GM12892 (cell line): Measurements from ENCODE around the gene ZC3H12A.
"Not testable (repeated sequence)": the region's sequence is repeated elsewhere in the genome, so short reads cannot be mapped to it uniquely, and the experiment has no call there.

ENCODE experiments used
- DNase-seq: peaks from one replicate; pipeline ENCODE4 v3.0.0; 2011; ENCODE audit not compliant: insufficient read length
- FAIRE-seq: peaks from 2 replicates; lab custom pipeline; 2011; peaks lifted over from hg19 to GRCh38; lab: Jason Lieb, UNC
- POLR2A ChIP-seq: IDR thresholded peaks from 2 replicates; pipeline ENCODE4 v1.6.1; 2011; ENCODE audit warnings: low read depth, low read length, control low read depth
- POLR2AphosphoS5 ChIP-seq: IDR thresholded peaks from 2 replicates; pipeline ENCODE4 v1.6.1; 2011; ENCODE audit warnings: low read depth, low read length, control low read depth
- TAF1 ChIP-seq: IDR thresholded peaks from 2 replicates; pipeline ENCODE4 v1.6.1; 2011; ENCODE audit warnings: low read depth, mild to moderate bottlenecking, control low read depth, low read length, borderline replicate concordance

Gene ZC3H12A

GRCh38 chr1:37498872-37499617, 24.7 kb downstream of the ZC3H12A start:
- TF ChIP-seq POLR2AphosphoS5 (no peak), POLR2A (no peak), TAF1 (no peak)
- DNase-seq (no peak), FAIRE-seq (no peak)

DNA sequence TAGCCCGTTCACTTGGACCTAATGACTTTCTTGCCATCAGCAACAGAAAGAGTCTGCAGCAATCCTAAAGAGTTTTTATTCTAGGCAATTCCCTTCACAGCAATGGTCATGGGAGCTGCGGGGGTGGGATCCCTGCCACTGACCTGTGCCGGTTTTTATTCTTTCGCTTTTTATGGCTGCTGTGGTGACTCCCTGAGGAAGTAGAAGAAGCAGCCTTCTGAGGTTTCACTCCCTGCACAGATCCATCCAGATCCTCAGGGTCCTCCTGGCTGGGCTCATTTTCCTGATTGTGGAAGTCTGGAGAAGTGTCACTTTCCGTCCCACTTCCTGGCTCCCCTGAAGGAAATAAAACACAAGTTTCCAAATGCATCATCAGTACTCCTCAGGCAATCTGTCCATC, 27.3 kb downstream of the ZC3H12A start:
- DNase-seq (no peak), FAIRE-seq (no peak)
- TF ChIP-seq POLR2AphosphoS5 (no peak), POLR2A (no peak), TAF1 (no peak)

GRCh38 chr1:37502104-37502503, 27.7 kb downstream of the ZC3H12A start:
- DNase-seq (no peak), FAIRE-seq (no peak)
- TF ChIP-seq TAF1 = no peak
- TF ChIP-seq POLR2AphosphoS5 = no peak
- TF ChIP-seq POLR2A = no peak

GRCh38 chr1:37502791-37503190, 28.4 kb downstream of the ZC3H12A start:
- FAIRE-seq, DNase-seq: not testable (repeated sequence)

DNA sequence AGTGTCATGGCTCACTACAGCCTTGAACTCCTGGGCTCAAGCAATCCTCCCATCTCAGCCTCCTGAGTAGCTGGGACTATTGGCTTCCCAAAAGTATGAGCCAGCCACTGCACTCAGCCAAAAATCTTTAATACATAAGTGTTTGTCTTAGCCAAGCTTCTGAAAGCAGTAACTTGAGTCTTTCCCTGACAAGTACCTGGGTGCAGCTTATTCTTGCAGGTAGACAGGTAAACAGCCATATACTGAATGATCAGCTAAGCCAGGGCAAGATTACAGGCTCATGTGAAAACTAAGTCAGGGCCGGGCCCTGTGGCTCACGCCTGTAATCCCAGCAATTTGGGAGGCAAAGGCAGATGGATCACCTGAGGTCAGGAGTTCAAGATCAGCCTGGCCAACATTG, 32.4 kb downstream of the ZC3H12A start:
- DNase-seq (no peak), FAIRE-seq (no peak)
- TF ChIP-seq POLR2AphosphoS5 (no peak), POLR2A (no peak), TAF1 (no peak)

DNA sequence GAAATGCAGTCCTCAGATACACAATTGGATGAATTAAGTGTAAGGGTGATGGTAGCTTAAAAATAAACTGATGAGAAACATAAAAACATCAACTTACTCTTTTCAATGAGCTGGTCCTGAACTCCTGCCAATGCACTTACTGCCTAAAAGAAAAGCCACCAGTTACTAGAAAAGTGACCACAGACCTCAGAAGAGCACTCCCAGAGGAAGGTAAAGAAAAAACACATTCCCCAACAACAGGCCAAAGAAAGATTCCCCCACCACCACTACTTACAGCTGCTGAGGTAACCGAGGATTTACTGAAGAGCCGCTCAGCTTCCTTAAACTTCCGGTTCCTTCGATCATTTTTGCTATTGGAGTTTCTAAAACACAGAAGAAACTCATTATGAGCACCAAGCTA, 34.8 kb downstream of the ZC3H12A start:
- no peak for TF ChIP-seq TAF1
- no peak for TF ChIP-seq POLR2A
- no peak for TF ChIP-seq POLR2AphosphoS5
- DNase-seq = no peak
- no peak for FAIRE-seq

- TF ChIP-seq POLR2AphosphoS5 (no peak), TAF1 (no peak), POLR2A (no peak)
- no peak for FAIRE-seq
- peak; percentile 38 for DNase-seq
Measured at GRCh38 chr1:37513795-37514349, 39.5 kb downstream of the ZC3H12A start.

- DNase-seq = peak; percentile 87
- FAIRE-seq = peak; percentile 69
- TF ChIP-seq TAF1 (0 out of 2 replicates have a peak, but pooled peaks have one; percentile 42), POLR2A (peak; percentile 73), POLR2AphosphoS5 (peak; percentile 60)
Measured at GRCh38 chr1:37514350-37515184, 40.2 kb downstream of the ZC3H12A start, which contains the start of gene MEAF6. Gene MEAF6 (minus strand): TSS chr1:37514766. CDS start chr1:37514746, 20 bp downstream.

DNA sequence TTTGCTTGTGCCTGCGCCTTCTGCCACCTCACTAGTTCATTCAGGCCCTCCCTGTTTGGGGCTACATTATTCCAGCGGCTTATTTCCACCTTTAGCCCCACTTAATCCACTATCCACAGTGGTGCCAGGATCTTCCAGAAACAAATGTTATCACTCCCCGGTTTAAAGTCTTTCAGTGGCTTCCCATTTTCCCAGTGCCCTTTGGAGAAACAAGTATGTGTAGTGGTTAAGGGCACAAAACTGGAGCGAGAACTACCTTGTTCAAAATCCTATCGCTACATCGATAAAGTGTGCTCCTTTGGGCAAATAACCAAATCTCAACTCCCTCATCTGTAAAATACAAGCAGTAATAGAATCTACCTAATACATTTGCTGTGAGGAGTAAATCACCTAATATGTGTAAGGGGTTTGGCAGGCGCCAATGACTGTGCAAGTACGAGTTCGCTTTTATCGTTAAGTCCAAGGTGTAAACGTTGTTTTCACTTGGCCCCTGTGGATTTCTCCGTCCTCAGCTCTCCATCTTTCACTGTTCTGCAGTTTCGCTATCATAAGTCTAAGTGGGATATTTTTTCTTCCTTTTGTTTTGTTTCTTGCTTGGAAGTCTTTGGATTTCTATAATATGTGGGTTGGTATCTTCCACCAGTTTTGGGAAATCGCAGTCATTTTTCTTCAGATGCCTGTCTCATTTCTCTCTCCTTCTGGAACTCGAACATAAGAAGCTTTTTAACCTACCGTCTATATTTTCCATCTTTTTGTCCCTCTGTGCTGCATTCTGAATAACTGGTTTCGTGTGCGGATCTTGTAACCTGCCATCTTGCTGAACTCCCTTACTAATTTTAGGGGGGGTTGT, 41.0 kb downstream of the ZC3H12A start:
- TF ChIP-seq POLR2A = no peak
- TF ChIP-seq TAF1 = no peak
- TF ChIP-seq POLR2AphosphoS5 = no peak
- DNase-seq (no peak), FAIRE-seq (no peak)

- TF ChIP-seq TAF1 = no peak
- TF ChIP-seq POLR2A = no peak
- no peak for TF ChIP-seq POLR2AphosphoS5
- DNase-seq (no peak), FAIRE-seq (no peak)
Measured at GRCh38 chr1:37517569-37517968, 43.2 kb downstream of the ZC3H12A start.

- FAIRE-seq, DNase-seq: not testable (repeated sequence)
Measured at GRCh38 chr1:37518241-37518640, 43.9 kb downstream of the ZC3H12A start.

DNA sequence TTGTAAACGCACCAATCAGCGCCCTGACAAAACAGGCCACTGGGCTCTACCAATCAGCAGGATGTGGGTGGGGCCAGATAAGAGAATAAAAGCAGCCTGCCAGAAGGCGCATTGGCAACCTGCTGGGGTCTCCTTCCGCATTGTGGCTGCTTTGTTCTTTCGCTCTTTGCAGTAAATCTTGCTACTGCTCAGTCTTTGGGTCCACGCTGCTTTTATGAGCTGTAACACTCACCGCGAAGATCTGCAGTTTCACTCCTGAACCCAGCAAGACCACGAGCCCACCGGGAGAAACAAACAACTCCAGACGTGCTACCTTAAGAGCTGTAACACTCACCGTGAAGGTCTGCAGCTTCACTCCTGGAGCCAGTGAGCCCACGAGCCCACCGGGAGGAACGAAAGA, 44.5 kb downstream of the ZC3H12A start:
- not testable (repeated sequence) for DNase-seq, FAIRE-seq
